ENCODE data around the gene CPED1.

Gene CPED1

DNA sequence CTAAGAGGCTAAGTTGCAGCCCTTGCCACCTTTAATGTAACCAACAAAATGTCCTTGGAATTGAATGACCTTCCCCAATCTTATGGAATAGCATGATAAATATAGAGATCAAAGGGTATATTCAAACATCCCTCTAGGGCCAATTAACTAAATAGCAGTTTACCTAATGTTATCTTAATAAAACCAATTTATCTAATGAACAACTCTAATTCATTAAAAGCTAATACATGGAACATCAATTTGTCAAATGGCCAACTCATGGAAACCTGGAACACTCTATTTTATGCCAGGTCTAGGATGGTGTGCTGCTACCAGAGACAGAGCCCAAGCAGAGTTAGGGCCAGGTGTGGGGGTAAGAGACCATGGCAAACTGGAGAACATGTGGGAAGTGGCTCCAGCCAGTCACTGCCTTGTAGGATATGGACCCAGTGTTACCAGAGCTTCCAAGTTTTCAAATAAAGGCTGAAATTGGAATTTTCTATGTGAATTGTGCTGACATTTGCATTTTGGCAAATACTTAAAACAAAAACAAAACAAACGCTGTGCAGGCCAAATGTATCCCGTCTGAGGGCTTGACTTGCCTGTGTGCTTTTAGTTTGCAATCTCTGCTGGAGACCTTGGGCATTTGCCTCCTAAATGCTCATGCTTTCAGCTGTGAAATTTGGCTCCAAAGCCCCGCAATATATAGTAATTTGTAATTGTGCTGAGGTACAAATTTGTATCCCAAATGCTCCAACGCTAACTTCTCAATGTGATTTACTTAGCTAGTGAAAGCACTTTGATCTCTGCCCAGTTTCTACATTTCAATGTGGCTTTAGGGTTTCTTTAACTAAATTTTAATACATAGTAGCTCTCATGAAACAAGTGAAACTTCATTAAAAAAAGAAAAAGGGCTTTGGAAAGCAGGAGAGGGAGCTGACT is 55.1 kb downstream of the CPED1 start:
- no peak overlapping the region for H3K27ac ChIP-seq
- TF ChIP-seq, protein P1, sequence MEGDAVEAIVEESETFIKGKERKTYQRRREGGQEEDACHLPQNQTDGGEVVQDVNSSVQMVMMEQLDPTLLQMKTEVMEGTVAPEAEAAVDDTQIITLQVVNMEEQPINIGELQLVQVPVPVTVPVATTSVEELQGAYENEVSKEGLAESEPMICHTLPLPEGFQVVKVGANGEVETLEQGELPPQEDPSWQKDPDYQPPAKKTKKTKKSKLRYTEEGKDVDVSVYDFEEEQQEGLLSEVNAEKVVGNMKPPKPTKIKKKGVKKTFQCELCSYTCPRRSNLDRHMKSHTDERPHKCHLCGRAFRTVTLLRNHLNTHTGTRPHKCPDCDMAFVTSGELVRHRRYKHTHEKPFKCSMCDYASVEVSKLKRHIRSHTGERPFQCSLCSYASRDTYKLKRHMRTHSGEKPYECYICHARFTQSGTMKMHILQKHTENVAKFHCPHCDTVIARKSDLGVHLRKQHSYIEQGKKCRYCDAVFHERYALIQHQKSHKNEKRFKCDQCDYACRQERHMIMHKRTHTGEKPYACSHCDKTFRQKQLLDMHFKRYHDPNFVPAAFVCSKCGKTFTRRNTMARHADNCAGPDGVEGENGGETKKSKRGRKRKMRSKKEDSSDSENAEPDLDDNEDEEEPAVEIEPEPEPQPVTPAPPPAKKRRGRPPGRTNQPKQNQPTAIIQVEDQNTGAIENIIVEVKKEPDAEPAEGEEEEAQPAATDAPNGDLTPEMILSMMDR (IDR thresholded peaks at IDR 0.05): no peak
- TF ChIP-seq ZFX (IDR thresholded peaks at IDR 0.05; ENCODE audit: borderline replicate concordance): no peak

DNA sequence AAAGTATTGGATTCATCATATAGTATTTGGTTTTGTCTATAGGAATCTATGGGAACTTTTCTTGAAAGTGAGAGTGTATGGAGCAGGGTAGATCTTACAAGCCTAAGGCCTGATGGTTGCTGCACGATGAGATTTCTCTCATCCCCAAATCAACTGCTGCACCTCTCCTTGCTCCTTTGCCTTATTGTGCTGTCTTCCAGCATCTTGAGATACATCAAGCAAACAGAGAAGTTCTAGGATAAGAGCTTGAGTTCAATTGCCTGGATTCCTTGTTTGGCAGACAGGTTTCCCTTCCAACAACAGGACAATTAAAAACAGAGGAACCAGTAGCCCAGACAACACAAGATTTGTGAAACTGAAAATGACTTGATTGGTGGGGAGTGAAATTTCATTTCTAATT is 56.6 kb downstream of the CPED1 start:
- TF ChIP-seq ZFX (IDR thresholded peaks at IDR 0.05; ENCODE audit: borderline replicate concordance): no peak
- TF ChIP-seq, protein P1 (IDR thresholded peaks at IDR 0.05): no peak
- no peak overlapping the region for H3K27ac ChIP-seq

DNA sequence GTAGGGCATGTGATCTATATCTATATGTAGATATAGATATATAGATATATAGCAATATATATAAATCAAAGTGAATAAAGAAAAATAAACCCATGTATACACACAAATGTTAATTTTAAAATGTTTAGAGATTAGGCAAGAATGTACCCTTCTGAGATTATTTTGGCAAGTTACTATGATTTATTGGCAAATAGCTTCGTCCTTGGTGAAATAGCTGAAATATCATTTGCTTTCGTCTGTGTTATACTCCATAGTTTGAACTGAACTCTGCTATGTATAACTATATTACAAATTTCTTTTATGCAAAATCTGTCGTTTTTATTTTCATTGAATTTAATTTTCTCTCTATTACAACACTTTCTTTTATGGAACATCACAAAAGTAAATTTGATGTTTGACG is 57.5 kb downstream of the CPED1 start:
- H3K27ac ChIP-seq: no peak overlapping the region
- TF ChIP-seq, protein P1 (IDR thresholded peaks at IDR 0.05): no peak
- no peak for TF ChIP-seq ZFX (IDR thresholded peaks at IDR 0.05; ENCODE audit: borderline replicate concordance)

DNA sequence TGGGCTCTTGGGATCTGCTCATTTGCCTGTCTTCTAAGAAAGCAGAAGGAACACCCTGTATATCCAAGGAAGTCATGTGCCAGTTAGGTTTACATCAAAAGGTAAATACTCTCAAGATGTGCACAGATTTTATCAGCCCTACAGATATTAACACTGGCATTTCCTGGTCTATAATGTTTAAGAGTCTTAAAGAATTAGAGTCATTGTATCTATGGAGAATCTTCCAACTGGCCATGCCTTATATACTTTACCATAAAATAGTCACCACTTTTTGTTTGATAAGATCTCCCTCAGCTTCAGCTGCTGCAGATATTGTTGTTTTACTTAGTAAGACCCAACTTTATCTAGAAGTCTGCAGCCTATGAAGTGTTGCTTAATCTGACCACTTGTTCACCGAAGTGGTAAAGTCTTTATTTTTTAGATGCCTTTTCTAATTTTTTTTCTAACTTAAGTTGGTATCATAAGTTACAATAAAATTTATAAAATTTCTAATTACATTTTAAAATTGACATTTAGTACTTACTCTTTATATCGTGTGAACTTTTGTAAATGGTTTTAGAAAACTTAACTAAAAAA is 58.5 kb downstream of the CPED1 start:
- no peak overlapping the region for H3K27ac ChIP-seq
- no peak for TF ChIP-seq ZFX (IDR thresholded peaks at IDR 0.05; ENCODE audit: borderline replicate concordance)
- TF ChIP-seq, protein P1 (IDR thresholded peaks at IDR 0.05): no peak

DNA sequence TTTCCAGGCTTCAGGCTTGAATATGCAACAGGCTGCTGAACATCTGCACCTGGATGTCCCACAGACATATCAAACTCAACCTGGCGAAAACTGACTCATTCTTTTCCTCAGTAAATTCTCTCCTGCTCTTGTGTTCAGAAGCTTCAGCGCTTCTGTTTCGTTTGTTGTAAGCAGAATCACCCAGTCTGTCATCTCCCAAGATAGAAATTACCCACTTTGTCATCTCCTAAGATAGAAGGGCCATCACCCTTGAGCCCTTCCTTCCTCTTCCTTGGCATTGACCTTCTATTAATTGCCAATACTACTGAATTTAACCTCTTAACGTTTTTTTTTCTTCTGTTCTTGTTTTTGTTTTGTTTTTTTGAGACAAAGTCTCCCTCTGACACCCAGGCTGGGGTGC is 59.7 kb downstream of the CPED1 start:
- TF ChIP-seq, protein P1 (IDR thresholded peaks at IDR 0.05): no peak
- no peak for TF ChIP-seq ZFX (IDR thresholded peaks at IDR 0.05; ENCODE audit: borderline replicate concordance)
- H3K27ac ChIP-seq: peak overlapping the region; percentile 34; the same call in 1 of the 2 replicates

DNA sequence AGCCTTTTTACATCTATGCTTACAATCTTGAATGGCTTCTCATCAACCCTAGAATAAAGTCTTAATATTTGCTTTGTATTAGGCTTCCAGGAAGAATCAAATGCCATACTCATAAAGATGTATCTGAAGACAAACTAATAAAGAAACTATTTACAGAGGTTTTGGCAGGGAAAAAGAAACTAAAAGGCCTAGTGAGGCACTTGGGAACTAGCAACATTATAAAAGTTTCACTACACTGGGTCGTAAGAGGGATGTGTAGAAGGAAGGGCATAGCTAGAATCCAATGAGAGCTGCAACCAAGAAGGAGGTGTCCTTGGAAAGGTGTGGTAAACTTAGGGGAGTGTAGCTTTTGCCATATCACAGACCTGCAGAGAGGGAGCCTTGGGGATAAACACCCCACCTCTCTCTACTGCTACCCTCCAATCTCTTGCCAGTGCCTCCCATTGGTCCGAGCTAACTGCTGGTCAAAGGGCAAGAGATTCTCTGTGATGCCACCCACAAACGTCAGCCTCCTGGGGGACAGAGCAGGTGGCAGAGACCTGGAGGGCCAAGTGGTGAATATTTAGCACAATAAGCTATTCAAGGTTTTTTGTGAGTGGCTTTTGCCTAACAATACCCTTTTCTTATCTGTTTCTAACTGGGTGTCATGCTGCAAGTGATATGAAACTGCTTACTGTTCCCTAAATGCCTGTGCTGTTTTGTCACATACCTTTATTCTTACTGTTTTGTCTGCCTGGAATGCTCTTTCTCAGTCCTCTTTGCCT is 60.7 kb downstream of the CPED1 start:
- TF ChIP-seq, protein P1 (IDR thresholded peaks at IDR 0.05): no peak
- TF ChIP-seq ZFX (IDR thresholded peaks at IDR 0.05; ENCODE audit: borderline replicate concordance): no peak
- peak overlapping the region; percentile 34 for H3K27ac ChIP-seq

All from 22Rv1 (cell line).